Hematopoietic multipotent progenitor cell treated with erythropoietin and hydrocortisone succinate and interleukin-3 and kit ligand, for 6 days (in vitro differentiated cells): ENCODE data around the gene BRS3.

ENCODE experiments used
- DNase-seq: peaks from one replicate; pipeline ENCODE4 v3.0.0-alpha.2; 2015

Gene BRS3

DNA sequence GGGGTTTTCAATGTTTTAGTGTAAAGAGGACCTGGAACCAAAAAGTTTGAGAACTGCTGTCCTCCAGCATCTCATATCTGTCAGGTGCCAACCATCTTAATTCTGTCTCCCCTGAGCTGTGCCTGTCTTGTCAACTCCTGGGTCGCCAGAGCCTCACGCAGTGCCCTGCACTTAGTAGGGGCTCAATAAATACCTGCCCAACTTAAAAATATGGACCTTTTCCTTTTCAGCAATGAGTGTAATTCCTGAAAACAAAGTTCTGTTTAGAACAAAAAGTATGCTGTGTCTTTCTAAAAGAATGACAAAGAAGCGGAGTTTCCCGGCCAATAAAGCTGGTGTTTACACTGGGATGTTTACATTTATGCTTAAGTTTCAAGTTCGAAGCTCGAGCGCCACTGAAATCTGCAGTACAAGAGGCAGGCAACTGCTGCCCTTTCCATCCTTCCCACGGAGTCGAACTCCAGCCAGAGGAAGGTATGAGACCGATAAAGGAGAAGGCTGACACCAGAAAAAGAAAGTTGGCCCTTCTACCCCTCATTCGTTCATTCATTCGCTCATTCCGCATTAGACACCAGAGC lies 8.5 kb downstream of the BRS3 start:
- peak; percentile 20 for DNase-seq

DNA sequence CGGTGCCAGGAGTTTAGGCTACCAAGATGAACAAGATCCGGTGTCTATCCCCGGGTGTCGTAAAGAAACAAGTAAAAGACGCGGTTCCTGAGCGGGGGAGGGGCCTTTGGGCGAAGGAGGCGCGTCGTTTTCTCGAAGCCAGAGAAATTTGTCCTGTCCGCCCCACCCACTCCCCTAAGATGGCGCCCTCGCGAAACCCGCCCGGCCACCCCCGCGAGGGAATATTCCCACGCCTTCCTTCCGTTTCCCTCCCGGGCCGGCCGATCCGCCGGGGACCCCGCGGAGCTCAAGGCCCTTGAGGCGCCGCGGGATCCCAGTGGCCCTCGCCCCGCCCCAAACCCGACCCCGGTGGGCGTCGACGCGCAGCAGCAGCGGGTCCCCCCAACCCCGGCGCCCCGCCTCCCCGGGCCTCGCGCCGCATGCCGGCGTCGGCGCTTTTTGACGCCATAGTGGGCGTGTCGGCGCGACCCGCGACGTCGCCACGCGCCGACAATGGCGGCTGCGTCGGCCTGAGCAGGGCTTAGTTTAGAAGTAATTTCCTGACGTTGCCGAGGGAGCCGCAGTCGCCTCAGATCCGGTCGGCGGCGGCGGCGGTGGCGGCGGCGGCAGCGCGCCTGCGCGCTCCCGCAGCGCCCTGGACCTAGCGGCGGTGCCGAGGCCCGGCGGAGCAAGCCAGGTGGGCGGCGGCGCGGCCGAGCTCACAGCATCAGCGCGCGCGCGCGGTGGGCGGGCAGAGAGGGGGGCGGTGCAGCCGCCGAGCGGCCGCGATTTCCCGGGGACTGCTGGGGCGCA lies 9.2 kb downstream of the BRS3 start:
- DNase-seq, result peak; percentile 94

DNA sequence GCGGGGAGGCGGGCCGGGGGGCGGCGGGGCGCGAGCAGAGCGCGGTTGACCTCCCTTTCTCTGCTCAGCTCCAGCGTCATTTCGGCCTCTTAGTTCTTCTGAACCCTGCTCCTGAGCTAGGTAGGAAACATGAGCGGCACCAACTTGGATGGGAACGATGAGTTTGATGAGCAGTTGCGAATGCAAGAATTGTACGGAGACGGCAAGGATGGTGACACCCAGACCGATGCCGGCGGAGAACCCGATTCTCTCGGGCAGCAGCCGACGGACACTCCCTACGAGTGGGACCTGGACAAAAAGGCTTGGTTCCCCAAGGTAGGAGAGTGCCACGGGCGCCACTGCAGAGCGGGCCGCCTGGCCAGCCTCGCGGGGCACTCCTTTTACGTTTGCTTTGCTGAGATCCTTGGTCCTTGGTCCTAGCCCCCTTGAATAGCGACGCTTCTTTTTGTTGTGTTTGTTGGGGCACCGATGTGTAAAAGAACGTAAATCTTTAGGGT lies 9.9 kb downstream of the BRS3 start, which contains the start of gene HTATSF1:
TSS of gene HTATSF1 (plus strand) at position 37 of the 497 bp plus-strand sequence. CDS start at position 130, 93 bp downstream.
- DNase-seq, result no peak

DNA sequence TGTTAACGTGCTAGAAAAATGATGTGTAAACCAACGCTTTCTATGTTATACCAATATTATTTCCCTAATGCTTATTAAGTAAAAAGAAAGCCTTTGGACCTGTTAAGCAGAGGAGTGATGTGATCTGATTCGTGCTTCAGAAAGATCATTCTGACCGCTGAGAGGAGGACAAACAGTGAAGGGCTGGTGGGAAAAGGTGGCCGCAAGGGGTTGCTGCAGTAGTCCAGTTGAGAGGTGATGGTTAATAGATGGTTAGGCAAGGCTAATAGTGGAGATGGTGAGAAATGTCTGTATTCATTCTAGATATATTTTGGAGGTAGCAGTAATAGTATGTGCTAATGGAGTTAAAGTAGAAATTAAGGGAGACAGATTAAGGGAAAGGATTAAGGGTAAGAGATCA lies 31.3 kb downstream of the BRS3 start:
- no peak for DNase-seq

DNA sequence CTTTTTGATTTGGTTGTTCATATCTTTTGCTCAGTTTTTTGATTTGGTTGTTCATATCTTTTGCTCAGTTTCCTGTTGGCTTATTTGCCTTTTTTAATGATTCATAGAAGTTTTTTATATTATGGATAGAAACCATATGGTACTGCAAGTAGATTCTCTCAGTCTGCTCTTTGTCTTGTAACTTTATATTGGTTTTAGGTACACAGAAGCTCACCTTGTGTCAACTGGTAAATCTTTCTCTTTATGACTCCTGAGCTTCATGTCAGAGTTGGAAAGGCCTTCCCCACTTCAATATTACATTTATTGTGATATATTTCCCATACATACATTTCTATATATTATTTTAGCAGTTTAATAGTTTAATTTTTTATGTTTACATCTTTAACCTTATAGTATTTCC lies 36.0 kb downstream of the BRS3 start:
- no peak for DNase-seq

DNA sequence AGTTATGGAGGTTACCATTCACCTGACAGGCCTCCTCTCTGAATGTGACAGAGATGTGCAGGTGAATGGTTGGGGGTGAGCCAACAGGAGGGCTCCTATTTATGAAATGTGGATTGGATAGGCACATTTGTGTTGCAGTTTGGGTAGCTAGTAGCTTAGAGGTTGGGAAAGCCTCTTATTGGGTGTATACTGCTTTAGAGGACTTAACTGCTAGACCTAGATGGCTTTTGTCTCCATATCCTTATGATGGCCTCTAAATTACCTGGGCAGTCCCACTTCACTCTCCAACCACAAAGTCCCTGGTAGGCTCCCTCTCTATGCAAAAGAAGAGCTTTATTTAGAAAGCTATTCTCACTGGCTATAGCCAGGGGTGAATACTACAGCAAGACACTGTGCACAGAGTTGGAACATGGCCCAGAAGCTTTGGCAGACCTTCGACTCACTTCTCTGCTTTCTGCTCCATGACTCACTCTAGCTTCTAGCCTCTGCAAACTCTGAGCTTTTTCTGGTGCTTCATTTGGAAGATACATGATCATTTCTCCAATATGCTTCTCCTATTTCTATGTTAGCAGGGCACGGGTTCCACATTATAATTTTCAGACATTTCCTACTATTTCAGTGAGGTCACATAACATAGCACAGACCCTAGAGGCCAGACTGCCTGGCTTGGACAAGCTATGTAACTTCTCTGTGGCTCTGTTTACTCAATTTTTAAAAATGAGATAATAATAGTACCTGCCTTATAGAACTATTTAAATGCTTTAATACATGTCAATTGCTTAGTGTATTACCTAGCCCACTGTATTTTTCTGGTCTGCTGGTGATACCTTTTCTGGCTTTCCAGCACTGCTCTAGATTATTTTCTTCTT lies 38.2 kb downstream of the BRS3 start:
- DNase-seq, result no peak

DNA sequence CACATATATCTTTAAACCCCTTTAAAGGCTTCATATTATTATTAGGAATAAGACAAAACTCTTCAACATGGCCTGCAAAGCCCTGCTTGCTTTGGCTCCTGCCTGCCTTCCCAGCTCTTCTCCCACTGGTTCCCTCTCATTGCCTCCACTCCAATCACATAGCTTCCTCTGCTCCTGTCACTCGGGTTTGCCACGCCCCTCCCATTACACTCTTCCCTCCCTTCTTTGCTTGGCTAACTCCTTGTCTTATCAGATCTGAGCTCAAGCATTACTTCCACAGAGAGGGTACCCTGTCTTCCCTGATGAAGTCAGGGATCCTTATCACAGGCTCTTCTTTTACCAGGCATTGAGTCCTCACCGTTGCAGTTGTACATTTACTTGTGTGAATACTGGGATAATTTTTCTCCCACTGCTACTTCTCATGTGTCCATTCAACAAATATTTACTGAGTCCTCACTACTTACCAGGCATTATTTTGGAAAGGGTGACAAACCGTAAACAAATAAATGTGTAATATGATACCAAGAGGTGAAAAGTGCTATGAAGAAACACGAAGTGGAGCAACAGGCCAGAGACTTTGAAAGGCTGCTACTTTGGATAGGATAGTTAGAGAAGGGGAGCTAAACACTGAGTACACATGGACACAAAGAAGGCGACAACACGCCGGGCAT lies 41.0 kb downstream of the BRS3 start:
- DNase-seq, result peak; percentile 5

DNA sequence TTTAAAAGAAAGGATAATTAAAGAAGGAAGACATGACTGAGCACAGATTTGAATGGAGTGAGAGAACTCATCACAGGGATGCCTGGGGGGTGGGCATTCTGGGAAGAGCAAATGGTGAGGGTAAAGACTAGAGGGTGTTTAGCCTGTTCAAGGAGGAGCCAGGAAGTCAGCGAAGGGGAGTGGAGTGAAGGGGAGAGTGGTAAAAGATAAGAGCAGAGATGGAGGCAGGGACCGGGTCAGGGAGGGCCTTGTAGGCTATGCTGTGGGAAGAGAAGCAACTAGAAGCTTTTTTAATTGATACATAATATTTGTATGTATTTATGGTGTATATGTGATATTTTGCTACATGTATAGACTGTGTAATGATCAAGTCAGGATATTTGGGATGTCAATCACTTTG lies 42.0 kb downstream of the BRS3 start:
- peak; percentile 16 for DNase-seq

DNA sequence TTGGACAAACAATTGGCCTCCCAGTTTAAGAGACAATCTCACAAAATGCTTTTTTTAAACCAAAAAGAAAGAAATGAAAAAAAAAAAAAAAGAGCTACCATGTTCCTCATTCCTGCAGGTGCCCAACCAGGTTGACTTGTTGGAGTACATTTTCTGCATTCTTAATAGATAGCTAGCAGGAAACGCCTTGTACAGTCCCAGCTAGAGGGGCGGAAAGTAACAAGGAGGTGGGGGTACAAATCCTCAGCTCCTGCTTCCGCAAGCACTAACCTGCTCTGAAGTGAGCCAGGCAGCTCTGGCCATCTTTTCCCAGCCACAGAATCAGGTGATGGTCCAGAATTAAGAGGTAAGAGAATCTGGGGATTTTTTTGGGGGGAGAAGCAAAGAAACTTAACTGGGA lies 44.2 kb downstream of the BRS3 start, which contains the start of gene VGLL1:
TSS of gene VGLL1 (plus strand) at position 265 of the 400 bp plus-strand sequence. CDS start 3,806 bp downstream, outside the sequence.
- no peak for DNase-seq

DNA sequence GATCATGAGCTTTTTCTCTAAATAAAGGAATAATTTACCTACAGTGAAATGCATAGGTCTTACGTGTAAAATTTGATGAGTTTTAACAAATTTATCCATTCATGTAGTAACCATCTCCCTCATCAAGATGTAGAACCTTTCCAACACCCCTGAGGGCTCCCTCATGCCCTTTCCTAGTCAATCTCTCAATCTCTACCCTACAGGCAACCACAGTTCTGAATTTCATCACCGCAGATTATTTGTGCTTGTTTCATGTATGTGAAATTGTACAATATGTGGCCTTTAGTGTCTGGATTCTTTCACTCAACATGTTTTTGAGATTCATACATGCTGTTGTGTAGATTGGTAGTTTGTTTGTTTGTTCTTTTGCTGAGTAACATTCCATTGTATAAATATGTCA lies 46.4 kb downstream of the BRS3 start:
- DNase-seq, result no peak

DNA sequence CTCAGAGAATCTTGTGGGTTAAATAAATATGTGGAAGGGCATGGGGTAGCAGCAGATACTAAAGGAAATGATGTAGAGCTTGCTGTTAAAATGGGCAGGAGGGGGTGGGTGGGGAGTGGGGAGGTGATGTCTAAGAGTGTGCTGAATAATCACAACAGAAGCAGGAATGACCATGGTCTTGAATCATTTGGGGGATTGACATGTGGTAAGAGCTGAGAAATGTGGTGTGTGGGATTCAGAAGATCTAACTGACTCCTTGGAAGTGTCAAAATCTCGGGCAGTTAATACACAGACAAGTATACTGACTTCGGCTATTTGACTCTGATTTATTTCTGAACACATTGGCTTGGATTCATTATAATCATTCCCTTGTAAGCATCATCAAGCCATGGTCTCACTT lies 51.1 kb downstream of the BRS3 start:
- no peak for DNase-seq

DNA sequence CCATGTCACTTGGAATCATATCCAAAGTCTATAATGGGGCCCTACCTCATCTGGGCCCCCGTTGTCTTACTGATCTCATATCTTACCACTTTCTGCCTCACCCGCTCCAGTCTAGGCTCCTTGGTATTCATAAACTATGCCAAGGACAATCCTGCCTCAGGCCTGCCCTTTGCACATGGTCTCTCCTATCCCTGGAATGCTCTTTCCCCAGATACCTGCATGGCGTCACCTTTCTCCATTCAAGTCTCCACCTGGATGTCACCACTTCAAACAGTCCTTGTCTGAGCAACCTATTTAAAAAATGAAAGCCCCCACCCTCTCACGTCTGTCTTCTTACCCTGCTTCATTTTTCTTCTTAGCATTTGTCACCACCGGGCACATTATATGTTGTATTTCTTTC lies 52.5 kb downstream of the BRS3 start:
- no peak for DNase-seq

DNA sequence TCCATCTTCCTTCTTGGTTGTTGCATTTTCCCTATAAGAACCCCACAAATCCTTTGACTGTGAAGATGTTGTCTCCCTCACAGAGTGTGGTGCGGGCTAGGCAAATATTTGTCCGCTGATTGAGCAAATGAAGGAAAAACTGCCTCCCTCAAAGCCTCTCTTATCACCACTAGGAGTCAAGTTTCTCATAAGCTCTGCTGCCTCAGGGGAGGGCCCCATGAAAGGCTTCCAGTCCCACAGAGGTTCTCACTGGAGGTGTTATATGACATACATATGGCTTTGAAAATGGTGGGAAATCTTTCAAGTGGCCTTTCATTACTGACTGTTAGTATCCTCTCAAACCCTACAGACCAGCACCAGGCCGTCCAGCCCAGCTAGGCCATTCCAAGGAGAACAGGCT lies 53.5 kb downstream of the BRS3 start:
- no peak for DNase-seq

DNA sequence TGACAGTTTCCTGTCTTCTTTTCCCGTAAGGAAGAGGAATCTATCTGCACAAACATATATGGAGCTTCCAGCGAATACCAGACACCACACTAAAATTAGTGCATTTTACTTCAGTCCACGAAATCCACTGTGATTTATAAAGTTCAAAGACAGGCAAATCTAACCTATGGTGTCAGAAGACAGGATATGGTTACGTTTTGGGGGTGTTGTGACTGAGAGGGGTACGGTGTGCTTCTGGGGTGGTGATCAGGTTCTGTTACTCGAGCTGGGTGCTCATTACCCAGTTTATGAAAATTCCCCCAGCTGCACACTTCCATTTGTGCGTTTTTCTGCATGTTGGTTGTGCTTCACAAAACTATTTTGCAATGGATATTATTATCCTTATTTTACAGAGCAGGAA lies 54.5 kb downstream of the BRS3 start:
- DNase-seq, result no peak
